GM18507 (cell line): ENCODE data around the gene ZNF521.
"Not testable (repeated sequence)": the region's sequence is repeated elsewhere in the genome, so short reads cannot be mapped to it uniquely, and the experiment has no call there.

Experiments
- DNase-seq: peaks from one replicate; pipeline ENCODE4 v3.0.0; 2011; ENCODE audit warnings: low read depth; ENCODE audit not compliant: insufficient read length; ENCODE audit errors: extremely low spot score
- FAIRE-seq: peaks from 2 replicates; lab custom pipeline; 2011; peaks lifted over from hg19 to GRCh38; lab: Jason Lieb, UNC

Gene ZNF521

GRCh38 chr18:25266931-25267527 is 84.9 kb downstream of the ZNF521 start:
- not testable (repeated sequence) for DNase-seq, FAIRE-seq

DNA sequence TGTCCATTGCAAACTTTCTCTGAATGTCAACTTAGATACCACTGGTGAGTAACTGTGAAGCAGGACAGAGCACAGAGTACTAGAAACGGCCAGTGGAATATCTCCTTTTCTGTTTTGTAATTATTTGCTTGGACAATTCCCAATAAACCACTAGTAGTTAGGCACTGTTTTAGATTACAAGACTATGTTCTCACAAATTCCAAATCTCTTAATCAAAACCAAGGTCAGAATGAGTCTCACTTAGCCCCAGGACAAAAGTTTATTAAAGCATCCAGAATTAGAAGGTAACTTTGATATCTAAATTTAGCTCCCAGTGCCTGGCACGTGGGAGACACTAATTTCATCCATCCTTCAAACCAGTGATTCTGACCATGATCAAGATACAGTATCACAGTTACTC is 89.0 kb downstream of the ZNF521 start:
- DNase-seq (no peak), FAIRE-seq (no peak)

GRCh38 chr18:25261768-25262167 is 90.2 kb downstream of the ZNF521 start:
- no peak for FAIRE-seq
- no peak for DNase-seq

GRCh38 chr18:25256439-25256838 is 95.5 kb downstream of the ZNF521 start:
- FAIRE-seq, result no peak
- no peak for DNase-seq

DNA sequence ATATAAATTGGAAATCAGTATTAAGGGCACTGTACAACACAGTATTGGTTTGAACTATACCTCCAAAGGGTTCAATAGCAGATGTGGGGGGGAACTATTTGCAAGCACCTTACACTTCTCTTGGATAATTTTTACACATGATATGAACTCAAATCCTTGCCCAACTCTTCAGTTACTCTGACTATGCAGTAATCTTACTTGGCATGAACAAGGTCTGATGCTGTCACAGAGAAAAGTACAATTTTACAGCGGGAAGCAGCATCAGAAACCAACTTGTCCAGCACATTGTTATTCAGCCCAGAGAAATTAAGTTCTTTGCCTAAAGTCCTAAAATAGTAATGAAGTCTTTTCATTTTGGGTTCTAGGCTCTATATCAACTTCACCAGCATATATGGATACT is 98.2 kb downstream of the ZNF521 start:
- no peak for FAIRE-seq
- no peak for DNase-seq

DNA sequence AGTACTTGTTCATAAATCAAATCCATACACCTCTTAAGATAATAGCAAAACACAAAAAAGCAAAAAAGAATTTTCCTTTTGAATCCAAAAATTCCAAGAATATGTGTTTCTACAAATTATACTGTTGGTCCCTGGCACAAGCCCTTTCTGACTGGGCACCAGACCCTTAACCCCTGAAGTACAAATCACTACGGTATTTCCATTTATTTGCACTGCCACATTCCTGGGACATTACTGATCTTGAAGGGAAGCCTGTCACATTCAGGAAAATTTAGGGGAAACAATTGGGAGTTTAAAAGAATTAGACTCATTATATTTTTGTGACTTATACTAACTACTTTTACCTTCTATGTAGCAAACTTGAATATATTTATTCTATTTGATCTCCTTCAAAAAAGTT is 98.8 kb downstream of the ZNF521 start:
- FAIRE-seq (no peak), DNase-seq (no peak)

GRCh38 chr18:25251068-25251467 is 100.9 kb downstream of the ZNF521 start:
- DNase-seq, result no peak
- FAIRE-seq, result no peak

- no peak for DNase-seq
- FAIRE-seq, result no peak
Measured at GRCh38 chr18:25250474-25250851, 101.5 kb downstream of the ZNF521 start.

- no peak for DNase-seq
- FAIRE-seq, result no peak
Measured at GRCh38 chr18:25248755-25249154, 103.2 kb downstream of the ZNF521 start.

DNA sequence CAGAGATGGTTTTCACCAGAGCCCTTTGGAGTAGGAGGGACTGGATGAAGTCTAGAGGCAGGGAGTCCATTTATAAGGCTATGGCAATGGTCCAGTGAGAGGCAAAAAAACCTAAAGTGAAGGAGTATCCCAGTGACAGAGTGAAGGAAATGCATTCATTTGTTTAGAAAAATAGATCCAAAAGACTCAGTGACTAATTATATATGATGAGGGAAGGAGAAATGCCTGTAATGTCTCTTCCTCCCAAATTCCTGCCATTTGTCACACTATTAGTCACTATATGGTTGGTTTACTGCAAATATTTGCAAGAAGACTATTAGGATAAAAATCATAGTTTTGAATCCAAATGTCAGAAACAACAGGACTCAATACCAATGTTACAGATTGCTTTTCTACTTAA is 104.2 kb downstream of the ZNF521 start:
- DNase-seq (no peak), FAIRE-seq (no peak)

- DNase-seq (no peak), FAIRE-seq (no peak)
Measured at GRCh38 chr18:25244924-25245698, 106.9 kb downstream of the ZNF521 start.

DNA sequence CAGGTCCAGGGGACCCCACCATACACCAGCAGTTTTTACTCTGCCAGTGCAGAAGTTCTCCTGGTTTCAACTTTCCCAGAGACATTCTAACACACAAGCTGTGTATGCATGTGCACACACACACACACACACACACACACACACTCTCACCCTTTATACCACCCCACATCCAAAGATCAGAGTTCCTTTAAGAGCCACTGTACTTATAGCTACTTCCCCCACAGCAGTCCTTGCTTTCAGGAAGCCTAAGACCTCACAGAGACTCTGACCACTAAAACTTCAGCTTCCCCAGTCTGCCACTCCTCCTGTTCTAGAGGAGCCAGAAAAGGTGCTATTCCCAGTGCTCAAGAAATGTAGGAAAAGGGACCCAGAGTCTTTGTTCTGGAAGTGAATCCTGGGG is 107.8 kb downstream of the ZNF521 start:
- DNase-seq (no peak), FAIRE-seq (no peak)

DNA sequence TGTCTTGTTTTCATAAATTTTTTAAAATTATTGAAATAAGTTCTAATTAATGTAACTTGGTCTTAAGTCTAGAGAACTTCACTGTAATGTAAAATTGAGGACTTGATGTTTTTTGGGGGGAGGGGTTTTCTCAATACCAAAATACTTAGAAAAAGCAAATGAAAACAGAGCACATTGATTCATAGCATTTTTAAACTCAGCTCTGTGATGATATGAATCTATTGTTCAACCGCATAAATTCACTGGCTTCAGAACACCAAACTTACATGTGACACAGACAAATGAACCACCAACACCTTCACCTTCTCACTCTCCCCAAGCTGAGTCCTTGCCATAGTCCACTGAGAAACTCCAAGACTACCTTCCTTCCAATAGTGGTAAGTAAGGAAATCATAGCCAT is 108.2 kb downstream of the ZNF521 start:
- DNase-seq (no peak), FAIRE-seq (no peak)

- FAIRE-seq, result no peak
- no peak for DNase-seq
Measured at GRCh38 chr18:25243257-25243656, 108.7 kb downstream of the ZNF521 start.

DNA sequence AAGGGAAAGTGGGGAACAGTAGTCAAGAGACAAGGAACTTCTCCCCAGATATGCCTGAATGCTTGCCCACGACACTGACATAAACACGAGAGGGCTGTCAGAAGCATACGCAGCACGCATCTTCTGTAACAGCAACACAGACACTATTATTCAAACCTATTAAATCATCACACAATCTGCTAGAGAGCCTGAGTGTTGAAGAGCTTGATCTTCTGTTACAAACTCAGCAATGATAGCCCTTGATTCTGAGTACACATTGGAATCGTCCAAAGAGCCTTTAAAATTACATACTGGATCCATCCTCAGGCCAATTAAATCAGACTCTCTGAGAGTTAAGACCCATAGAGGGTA is 111.6 kb downstream of the ZNF521 start:
- DNase-seq (no peak), FAIRE-seq (no peak)

DNA sequence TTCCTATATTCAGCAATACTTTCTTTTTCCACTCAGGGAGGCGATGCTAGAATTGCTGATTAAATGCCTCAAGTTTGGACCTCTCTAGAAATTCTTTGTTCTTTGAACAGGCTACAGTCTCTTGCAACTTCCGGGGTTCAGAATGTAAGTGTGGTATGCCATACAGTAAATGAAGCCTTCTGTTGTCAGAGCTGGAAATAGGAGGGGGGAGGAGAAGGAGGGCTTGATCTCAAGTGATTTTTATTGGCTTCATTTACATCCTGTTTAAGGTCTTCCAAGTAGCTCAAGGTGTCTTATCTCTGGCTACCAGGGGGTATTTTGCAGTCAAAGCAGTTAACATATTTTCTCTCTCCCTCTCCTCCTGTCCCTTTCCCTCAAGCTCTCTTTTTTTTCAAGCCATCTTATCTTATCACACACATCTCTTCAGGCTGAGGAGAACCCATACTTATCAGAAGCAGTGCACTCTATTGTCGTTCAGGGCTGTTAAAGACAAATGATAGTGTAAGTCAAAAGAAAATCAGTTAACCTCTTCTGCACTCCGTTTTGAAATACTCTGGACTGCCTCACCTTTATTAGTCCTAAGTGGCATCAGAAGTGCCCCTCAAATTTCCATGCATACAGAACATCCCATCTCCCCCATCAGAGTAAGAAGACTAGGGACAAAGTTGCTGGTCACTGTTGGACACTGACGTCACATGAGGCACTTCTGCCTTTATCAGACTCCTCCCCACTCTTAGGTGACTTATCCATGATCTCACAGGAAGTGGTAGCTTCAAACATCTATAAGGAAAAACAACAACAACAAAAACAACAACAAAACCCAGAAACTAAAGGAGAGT is 112.2 kb downstream of the ZNF521 start:
- DNase-seq (no peak), FAIRE-seq (no peak)

DNA sequence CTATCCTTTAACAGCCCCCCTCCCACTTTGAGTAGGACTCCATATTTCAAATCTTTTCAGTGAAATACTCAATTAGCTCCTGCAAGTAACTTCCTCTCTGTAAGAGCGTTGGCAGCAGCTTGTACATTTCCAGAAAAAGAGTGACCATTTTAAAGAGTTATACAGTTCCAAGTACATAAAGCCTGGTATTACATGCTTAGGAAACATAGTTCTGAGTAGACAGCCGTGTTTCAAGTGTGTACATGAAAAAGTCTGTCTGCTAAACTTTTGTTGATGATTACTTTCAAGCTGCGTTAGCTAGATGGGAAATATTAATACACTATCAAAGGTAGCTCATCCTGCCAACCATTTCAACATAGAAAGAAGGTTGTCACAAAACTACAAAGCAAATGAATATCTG is 112.8 kb downstream of the ZNF521 start:
- FAIRE-seq, result no peak
- DNase-seq, result no peak

GRCh38 chr18:25237571-25238267 is 114.2 kb downstream of the ZNF521 start:
- FAIRE-seq (no peak), DNase-seq (no peak)

- DNase-seq (no peak), FAIRE-seq (no peak)
Measured at GRCh38 chr18:25236736-25237135, 115.2 kb downstream of the ZNF521 start.

GRCh38 chr18:25235401-25236042 is 116.4 kb downstream of the ZNF521 start:
- no peak for FAIRE-seq

More at GRCh38 chr18:25235401-25236042, 116.4 kb downstream of the ZNF521 start:
- no peak for DNase-seq
